ENCODE results near the gene RHEX. TPM values are rescaled to one million over a fixed set of nuclear protein-coding genes. Genes with fewer than 3 reads are reported as not detected.

Gene RHEX
- total RNA-seq, 1 donor from 2014 or later: not detected

- Mint-ChIP-seq H3K27ac (ENCODE audit: unreplicated experiment) (no peak overlapping the region), H3K27me3 (ENCODE audit: low read depth, unreplicated experiment) (peaks cover 31% of the 10 kb centered on the region), H3K4me1 (ENCODE audit: low read depth, unreplicated experiment) (no peaks in the 10 kb centered on the region), H3K9me3 (ENCODE audit: unreplicated experiment) (peaks cover 2% of the 10 kb centered on the region), H3K4me3 (ENCODE audit: unreplicated experiment) (no peak overlapping the region), H3K36me3 (ENCODE audit: low read depth, unreplicated experiment) (no peaks in the 10 kb centered on the region)
- TF ChIP-seq EZH2 (IDR thresholded peaks at IDR 0.05; ENCODE audit: insufficient read depth, low read length): no peak
- TF ChIP-seq CTCF (IDR thresholded peaks at IDR 0.05; ENCODE audit: insufficient read depth, low read depth, low read length): no peak
- DNase-seq (ENCODE audit: low read depth): no peak
- FAIRE-seq: no peak
- Histone ChIP-seq H3K4me1 (ENCODE audit: insufficient read depth, low read length) (no peaks in the 10 kb centered on the region), H3K36me3 (ENCODE audit: insufficient read depth, low read length) (no peaks in the 10 kb centered on the region), H3K9ac (ENCODE audit: low read length) (no peak overlapping the region), H3K4me2 (ENCODE audit: low read length) (no peak overlapping the region), H4K20me1 (ENCODE audit: insufficient read depth, low read length) (no peaks in the 10 kb centered on the region), H3K4me3 (ENCODE audit: insufficient read depth, low read depth, low read length) (no peak overlapping the region), H3K27me3 (ENCODE audit: insufficient read depth, low read length) (peaks cover 15% of the 10 kb centered on the region), H3K27ac (ENCODE audit: low read depth, low read length) (no peak overlapping the region), H3K9me3 (ENCODE audit: insufficient read depth, low read depth, low read length) (no peaks in the 10 kb centered on the region), H2AFZ (ENCODE audit: low read depth, low read length) (no peak overlapping the region), H3K79me2 (ENCODE audit: insufficient read depth, low read length) (no peaks in the 10 kb centered on the region)
Observed at GRCh38 chr1:206135248-206135647, 82.3 kb downstream of the RHEX start.

GRCh38 chr1:206136241-206136640 is 83.3 kb downstream of the RHEX start:
- H3K27me3 ChIP-seq (ENCODE audit: insufficient read depth, low read length): peaks cover 20% of the 10 kb centered on the region
- no peaks in the 10 kb centered on the region for H3K36me3 ChIP-seq (ENCODE audit: insufficient read depth, low read length)
- H3K27ac Mint-ChIP-seq (ENCODE audit: unreplicated experiment): no peak overlapping the region
- no peaks in the 10 kb centered on the region for H3K9me3 ChIP-seq (ENCODE audit: insufficient read depth, low read depth, low read length)
- H3K4me1 ChIP-seq (ENCODE audit: insufficient read depth, low read length): no peaks in the 10 kb centered on the region
- H3K4me2 ChIP-seq (ENCODE audit: low read length): no peak overlapping the region
- TF ChIP-seq CTCF (IDR thresholded peaks at IDR 0.05; ENCODE audit: insufficient read depth, low read depth, low read length) (no peak), EZH2 (IDR thresholded peaks at IDR 0.05; ENCODE audit: insufficient read depth, low read length) (no peak)
- peaks cover 5% of the 10 kb centered on the region for H3K9me3 Mint-ChIP-seq (ENCODE audit: unreplicated experiment)
- DNase-seq (ENCODE audit: low read depth): no peak
- no peak for FAIRE-seq
- H2AFZ ChIP-seq (ENCODE audit: low read depth, low read length): no peak overlapping the region
- H3K36me3 Mint-ChIP-seq (ENCODE audit: low read depth, unreplicated experiment): no peaks in the 10 kb centered on the region
- no peak overlapping the region for H3K4me3 Mint-ChIP-seq (ENCODE audit: unreplicated experiment)
- H3K9ac ChIP-seq (ENCODE audit: low read length): no peak overlapping the region
- no peaks in the 10 kb centered on the region for H3K79me2 ChIP-seq (ENCODE audit: insufficient read depth, low read length)
- peaks cover 28% of the 10 kb centered on the region for H3K27me3 Mint-ChIP-seq (ENCODE audit: low read depth, unreplicated experiment)
- no peak overlapping the region for H3K27ac ChIP-seq (ENCODE audit: low read depth, low read length)
- no peak overlapping the region for H3K4me3 ChIP-seq (ENCODE audit: insufficient read depth, low read depth, low read length)
- H4K20me1 ChIP-seq (ENCODE audit: insufficient read depth, low read length): no peaks in the 10 kb centered on the region
- H3K4me1 Mint-ChIP-seq (ENCODE audit: low read depth, unreplicated experiment): no peaks in the 10 kb centered on the region

- no peaks in the 10 kb centered on the region for H3K36me3 ChIP-seq (ENCODE audit: insufficient read depth, low read length)
- DNase-seq (ENCODE audit: low read depth) (no peak), FAIRE-seq (no peak)
- no peaks in the 10 kb centered on the region for H4K20me1 ChIP-seq (ENCODE audit: insufficient read depth, low read length)
- H2AFZ ChIP-seq (ENCODE audit: low read depth, low read length): no peak overlapping the region
- no peaks in the 10 kb centered on the region for H3K9me3 ChIP-seq (ENCODE audit: insufficient read depth, low read depth, low read length)
- no peaks in the 10 kb centered on the region for H3K79me2 ChIP-seq (ENCODE audit: insufficient read depth, low read length)
- no peaks in the 10 kb centered on the region for H3K36me3 Mint-ChIP-seq (ENCODE audit: low read depth, unreplicated experiment)
- peaks cover 2% of the 10 kb centered on the region for H3K4me1 Mint-ChIP-seq (ENCODE audit: low read depth, unreplicated experiment)
- H3K27me3 Mint-ChIP-seq (ENCODE audit: low read depth, unreplicated experiment): peaks cover 53% of the 10 kb centered on the region
- no peak overlapping the region for H3K9ac ChIP-seq (ENCODE audit: low read length)
- H3K4me3 Mint-ChIP-seq (ENCODE audit: unreplicated experiment): no peak overlapping the region
- peaks cover 48% of the 10 kb centered on the region for H3K27me3 ChIP-seq (ENCODE audit: insufficient read depth, low read length)
- no peaks in the 10 kb centered on the region for H3K4me1 ChIP-seq (ENCODE audit: insufficient read depth, low read length)
- H3K27ac ChIP-seq (ENCODE audit: low read depth, low read length): no peak overlapping the region
- no peak overlapping the region for H3K4me3 ChIP-seq (ENCODE audit: insufficient read depth, low read depth, low read length)
- H3K4me2 ChIP-seq (ENCODE audit: low read length): no peak overlapping the region
- no peak for TF ChIP-seq CTCF (IDR thresholded peaks at IDR 0.05; ENCODE audit: insufficient read depth, low read depth, low read length)
- no peak for TF ChIP-seq EZH2 (IDR thresholded peaks at IDR 0.05; ENCODE audit: insufficient read depth, low read length)
- H3K9me3 Mint-ChIP-seq (ENCODE audit: unreplicated experiment): peaks cover 7% of the 10 kb centered on the region
- no peak overlapping the region for H3K27ac Mint-ChIP-seq (ENCODE audit: unreplicated experiment)
Observed at GRCh38 chr1:206142011-206142410, 89.0 kb downstream of the RHEX start.
